ENCODE data around the gene RUVBL2.

Gene RUVBL2

DNA sequence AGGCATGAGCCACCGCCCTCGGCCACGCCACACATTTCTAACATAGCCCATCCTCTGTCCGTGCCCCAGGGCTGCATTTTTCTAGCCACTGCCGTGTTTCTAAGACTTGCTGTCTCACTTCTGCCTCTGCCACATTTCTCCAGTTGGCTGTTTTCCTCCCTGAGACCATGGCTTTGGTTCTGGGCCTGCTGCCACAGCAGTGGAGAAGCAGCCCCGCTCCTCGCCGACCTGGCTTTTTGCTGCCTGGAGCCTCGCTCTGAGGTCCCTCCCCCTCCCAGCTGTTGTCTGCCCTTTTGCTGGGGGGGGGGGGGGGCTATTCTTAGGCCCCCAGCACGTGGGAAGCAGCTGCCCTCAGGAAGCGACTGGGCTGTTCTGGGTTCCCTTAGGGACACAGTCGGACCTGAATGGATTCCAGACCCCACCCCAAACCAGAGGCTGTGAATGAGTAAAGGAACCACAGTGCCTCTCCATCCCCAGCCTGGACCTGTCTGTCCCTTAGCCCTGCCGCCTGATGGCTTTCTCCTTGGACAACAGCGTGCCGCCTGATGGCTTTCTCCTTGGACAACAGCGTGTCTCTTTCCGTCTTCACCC is 3.9 kb upstream of the RUVBL2 start:
- Histone ChIP-seq H3K36me3 (ENCODE audit: control insufficient read depth, insufficient read depth, low read length) (peaks cover 8% of the 10 kb centered on the region), H3K4me1 (ENCODE audit: control insufficient read depth, insufficient read depth, low read length) (peaks cover 17% of the 10 kb centered on the region), H3K4me3 (ENCODE audit: insufficient read depth, low read depth, low read length) (no peak overlapping the region), H3K9me3 (ENCODE audit: control insufficient read depth, low read length) (no peaks in the 10 kb centered on the region), H3K27ac (ENCODE audit: insufficient read depth, low read depth, low read length, poor library complexity, severe bottlenecking) (no peak overlapping the region), H3K27me3 (ENCODE audit: control insufficient read depth, insufficient read depth, low read length, poor library complexity, severe bottlenecking) (no peaks in the 10 kb centered on the region)
- WGBS, 2 experiments, result 89 to 91% methylated on average over 17 of the region's 17 CpGs

DNA sequence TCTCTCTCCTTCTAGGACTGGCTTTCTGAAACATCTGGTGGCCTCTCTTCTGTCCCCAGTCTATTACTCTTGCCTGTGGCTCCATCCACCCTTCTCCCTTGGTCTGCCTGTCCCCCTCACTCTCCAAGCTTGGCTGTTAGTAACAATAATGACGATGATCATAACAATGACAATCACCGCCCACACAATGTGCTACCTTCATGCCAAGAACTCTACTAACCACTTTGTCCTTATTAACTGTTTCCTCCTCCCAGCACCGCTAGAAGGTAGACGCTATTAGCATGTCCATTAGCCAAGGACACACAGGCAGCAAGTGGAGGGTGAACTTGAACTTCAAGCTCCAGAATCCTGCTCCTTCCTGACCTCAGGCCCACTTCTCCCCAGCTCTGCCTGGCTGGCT is 3.3 kb upstream of the RUVBL2 start:
- peaks cover 8% of the 10 kb centered on the region for H3K36me3 ChIP-seq (ENCODE audit: control insufficient read depth, insufficient read depth, low read length)
- no peaks in the 10 kb centered on the region for H3K9me3 ChIP-seq (ENCODE audit: control insufficient read depth, low read length)
- no peak overlapping the region for H3K4me3 ChIP-seq (ENCODE audit: insufficient read depth, low read depth, low read length)
- H3K27ac ChIP-seq (ENCODE audit: insufficient read depth, low read depth, low read length, poor library complexity, severe bottlenecking), result no peak overlapping the region
- no peaks in the 10 kb centered on the region for H3K27me3 ChIP-seq (ENCODE audit: control insufficient read depth, insufficient read depth, low read length, poor library complexity, severe bottlenecking)
- H3K4me1 ChIP-seq (ENCODE audit: control insufficient read depth, insufficient read depth, low read length), result peaks cover 17% of the 10 kb centered on the region
- WGBS, 2 experiments, result 85 to 90% methylated on average over 4 of the region's 4 CpGs

DNA sequence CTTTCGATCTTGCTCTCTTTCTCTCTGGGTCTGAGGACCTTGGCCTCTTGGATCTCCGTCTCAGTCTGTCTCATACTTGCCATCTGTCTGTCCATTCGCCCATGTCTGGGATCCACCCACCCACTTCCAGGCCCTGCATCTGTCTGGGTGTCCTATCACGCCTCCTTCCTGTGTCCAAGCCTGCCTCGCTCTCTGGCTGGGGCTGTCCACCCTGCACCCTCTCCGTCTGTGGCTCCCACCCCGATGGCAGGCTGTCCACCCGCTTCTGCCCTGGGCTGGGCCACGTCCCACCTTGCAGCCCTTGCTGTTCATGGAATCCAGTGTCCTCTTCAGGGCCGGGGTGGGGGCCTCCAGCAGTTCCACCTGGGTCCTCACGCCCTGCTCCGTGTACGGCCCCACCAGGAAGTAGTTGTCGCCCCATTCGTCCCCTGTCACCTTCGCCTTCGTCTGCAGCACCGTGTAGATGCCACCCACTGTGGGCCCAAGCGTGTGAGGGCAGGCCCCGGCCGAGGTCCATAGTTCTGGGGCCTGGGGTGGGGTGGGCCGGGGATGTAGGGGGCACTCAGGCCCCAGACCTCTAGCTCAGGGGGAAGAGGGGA is 2.6 kb upstream of the RUVBL2 start:
- H3K4me3 ChIP-seq (ENCODE audit: insufficient read depth, low read depth, low read length), result no peak overlapping the region
- H3K27ac ChIP-seq (ENCODE audit: insufficient read depth, low read depth, low read length, poor library complexity, severe bottlenecking), result no peak overlapping the region
- WGBS, 2 experiments, result 94% methylated on average over 22 of the region's 22 CpGs

DNA sequence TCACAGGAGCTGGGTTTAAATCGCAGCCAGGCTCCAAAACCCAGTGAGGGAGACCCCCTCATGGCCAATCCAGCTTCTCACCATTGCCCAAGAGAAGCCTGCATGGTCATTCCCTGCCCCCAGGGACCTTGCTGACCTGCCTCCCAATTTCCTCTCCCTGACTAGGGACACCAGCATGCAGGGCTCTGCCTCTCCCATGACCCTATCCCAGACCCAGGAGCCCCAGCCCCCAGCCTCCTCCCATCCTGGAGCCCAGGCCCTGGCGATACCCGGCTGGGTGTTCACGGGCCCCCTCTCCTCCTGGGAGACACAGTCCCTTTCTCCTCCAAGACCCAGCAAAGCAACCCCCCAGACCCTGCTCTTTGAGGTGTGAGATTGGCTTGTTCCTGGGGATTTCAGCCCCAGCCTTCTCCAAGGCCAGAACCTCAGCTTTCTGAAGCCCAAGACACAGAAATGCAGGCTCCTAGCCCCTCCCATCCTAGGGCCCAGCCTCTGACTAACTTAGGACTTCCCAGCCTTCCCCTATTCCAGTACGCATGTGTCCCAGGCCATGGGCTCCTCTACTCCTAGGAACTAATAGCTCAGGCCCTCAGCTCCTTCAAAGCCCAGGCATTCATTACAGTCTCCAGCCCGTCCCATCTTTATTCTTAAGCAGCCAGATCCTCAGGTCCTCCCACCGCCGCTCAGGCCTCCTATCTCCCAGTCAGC is 1.7 kb upstream of the RUVBL2 start:
- no peaks in the 10 kb centered on the region for H3K9me3 ChIP-seq (ENCODE audit: control insufficient read depth, low read length)
- peaks cover 17% of the 10 kb centered on the region for H3K4me1 ChIP-seq (ENCODE audit: control insufficient read depth, insufficient read depth, low read length)
- peak overlapping the region; percentile 73 for H3K4me3 ChIP-seq (ENCODE audit: insufficient read depth, low read depth, low read length)
- H3K36me3 ChIP-seq (ENCODE audit: control insufficient read depth, insufficient read depth, low read length), result peaks cover 8% of the 10 kb centered on the region
- peak overlapping the region; percentile 71 for H3K27ac ChIP-seq (ENCODE audit: insufficient read depth, low read depth, low read length, poor library complexity, severe bottlenecking)
- 42 to 43% methylated on average over 8 of the region's 8 CpGs for WGBS, 2 experiments
- no peaks in the 10 kb centered on the region for H3K27me3 ChIP-seq (ENCODE audit: control insufficient read depth, insufficient read depth, low read length, poor library complexity, severe bottlenecking)

More for the DNA sequence above, 2.6 kb upstream of the RUVBL2 start:
- Histone ChIP-seq H3K9me3 (ENCODE audit: control insufficient read depth, low read length) (no peaks in the 10 kb centered on the region), H3K27me3 (ENCODE audit: control insufficient read depth, insufficient read depth, low read length, poor library complexity, severe bottlenecking) (no peaks in the 10 kb centered on the region), H3K4me1 (ENCODE audit: control insufficient read depth, insufficient read depth, low read length) (peaks cover 17% of the 10 kb centered on the region), H3K36me3 (ENCODE audit: control insufficient read depth, insufficient read depth, low read length) (peaks cover 8% of the 10 kb centered on the region)

DNA sequence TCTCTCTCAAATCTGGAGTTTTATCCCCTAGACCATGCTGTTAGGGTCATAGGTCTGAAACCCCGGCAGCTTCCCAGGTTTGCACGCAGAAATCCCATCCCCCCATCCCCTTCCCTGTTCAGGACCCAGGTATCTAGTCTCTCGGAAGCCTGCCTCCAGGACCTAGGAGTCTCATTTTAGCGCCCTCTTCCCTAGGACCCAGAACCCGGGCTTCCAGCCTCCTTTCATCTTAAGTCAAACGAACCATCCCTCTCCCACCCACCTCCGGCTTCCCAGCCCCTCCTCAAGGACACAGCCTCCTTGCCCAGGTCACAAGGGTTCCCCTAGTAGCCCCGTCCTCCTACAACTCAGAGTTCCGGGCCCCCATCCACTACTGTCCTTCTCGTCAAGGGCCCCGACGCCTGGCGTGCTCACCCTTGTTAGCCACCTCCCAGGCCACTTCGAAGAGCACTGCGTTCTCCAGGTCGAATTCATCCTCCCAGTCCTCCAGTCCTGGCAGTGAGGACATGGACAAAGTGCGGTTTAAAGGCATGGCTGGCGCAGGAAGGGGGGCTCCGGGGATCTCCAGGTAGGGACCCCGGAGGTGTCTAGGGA is 1.0 kb upstream of the RUVBL2 start:
- H3K4me1 ChIP-seq (ENCODE audit: control insufficient read depth, insufficient read depth, low read length), result peaks cover 17% of the 10 kb centered on the region
- H3K27me3 ChIP-seq (ENCODE audit: control insufficient read depth, insufficient read depth, low read length, poor library complexity, severe bottlenecking), result no peaks in the 10 kb centered on the region
- H3K36me3 ChIP-seq (ENCODE audit: control insufficient read depth, insufficient read depth, low read length), result peaks cover 8% of the 10 kb centered on the region
- H3K4me3 ChIP-seq (ENCODE audit: insufficient read depth, low read depth, low read length), result peak overlapping the region; percentile 73
- peak overlapping the region; percentile 71 for H3K27ac ChIP-seq (ENCODE audit: insufficient read depth, low read depth, low read length, poor library complexity, severe bottlenecking)
- WGBS, 2 experiments, result 1% methylated on average over 20 of the region's 20 CpGs
- H3K9me3 ChIP-seq (ENCODE audit: control insufficient read depth, low read length), result no peaks in the 10 kb centered on the region

DNA sequence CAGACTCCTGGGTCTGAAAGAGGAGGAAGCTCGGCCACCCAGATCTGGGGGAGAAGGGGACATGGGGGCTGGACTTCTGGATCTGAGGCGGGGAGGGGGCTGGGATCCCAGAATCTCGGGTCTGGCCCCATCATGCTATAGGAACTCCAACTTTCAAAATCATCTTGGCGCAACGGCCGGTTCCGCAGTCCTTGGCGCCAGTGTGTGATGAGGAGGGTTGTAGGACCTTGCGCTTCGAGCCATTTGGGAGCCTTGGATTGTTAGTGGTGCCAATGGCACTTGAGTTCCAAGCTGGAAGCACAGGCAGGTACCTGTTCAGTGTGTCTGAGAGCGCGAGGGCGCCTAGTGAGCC is 324 bp downstream of the RUVBL2 start:
- Histone ChIP-seq H3K4me1 (ENCODE audit: control insufficient read depth, insufficient read depth, low read length) (peaks cover 17% of the 10 kb centered on the region), H3K27ac (ENCODE audit: insufficient read depth, low read depth, low read length, poor library complexity, severe bottlenecking) (no peak overlapping the region), H3K27me3 (ENCODE audit: control insufficient read depth, insufficient read depth, low read length, poor library complexity, severe bottlenecking) (no peaks in the 10 kb centered on the region), H3K9me3 (ENCODE audit: control insufficient read depth, low read length) (no peaks in the 10 kb centered on the region), H3K36me3 (ENCODE audit: control insufficient read depth, insufficient read depth, low read length) (no peaks in the 10 kb centered on the region), H3K4me3 (ENCODE audit: insufficient read depth, low read depth, low read length) (peak overlapping the region; percentile 73)
- 4% methylated on average over 13 of the region's 13 CpGs for WGBS, 2 experiments

DNA sequence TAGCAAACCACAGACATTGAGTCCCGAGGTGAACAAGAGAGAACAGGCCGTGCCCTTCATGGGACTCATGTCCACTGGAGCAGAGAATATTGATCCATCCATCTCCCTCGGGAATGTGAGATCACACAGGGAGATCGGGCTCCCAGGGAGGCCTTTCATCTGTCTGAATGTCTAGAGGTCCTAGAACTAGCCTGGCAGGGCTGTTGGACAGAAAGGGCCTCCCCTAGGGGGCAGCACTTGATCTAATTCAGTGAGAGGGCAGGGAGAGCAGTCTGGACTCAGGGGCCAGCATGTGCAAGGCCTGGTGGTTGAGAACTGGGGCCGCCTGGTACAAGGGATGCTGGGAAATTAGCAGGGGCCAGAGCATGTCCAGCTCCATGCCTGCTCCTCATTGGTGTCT is 4.3 kb downstream of the RUVBL2 start:
- no peaks in the 10 kb centered on the region for H3K36me3 ChIP-seq (ENCODE audit: control insufficient read depth, insufficient read depth, low read length)
- no peaks in the 10 kb centered on the region for H3K9me3 ChIP-seq (ENCODE audit: control insufficient read depth, low read length)
- WGBS, 2 experiments, result 86 to 88% methylated on average over 5 of the region's 5 CpGs
- peaks cover 7% of the 10 kb centered on the region for H3K4me1 ChIP-seq (ENCODE audit: control insufficient read depth, insufficient read depth, low read length)
- H3K27ac ChIP-seq (ENCODE audit: insufficient read depth, low read depth, low read length, poor library complexity, severe bottlenecking), result no peak overlapping the region
- no peaks in the 10 kb centered on the region for H3K27me3 ChIP-seq (ENCODE audit: control insufficient read depth, insufficient read depth, low read length, poor library complexity, severe bottlenecking)
- H3K4me3 ChIP-seq (ENCODE audit: insufficient read depth, low read depth, low read length), result no peak overlapping the region

DNA sequence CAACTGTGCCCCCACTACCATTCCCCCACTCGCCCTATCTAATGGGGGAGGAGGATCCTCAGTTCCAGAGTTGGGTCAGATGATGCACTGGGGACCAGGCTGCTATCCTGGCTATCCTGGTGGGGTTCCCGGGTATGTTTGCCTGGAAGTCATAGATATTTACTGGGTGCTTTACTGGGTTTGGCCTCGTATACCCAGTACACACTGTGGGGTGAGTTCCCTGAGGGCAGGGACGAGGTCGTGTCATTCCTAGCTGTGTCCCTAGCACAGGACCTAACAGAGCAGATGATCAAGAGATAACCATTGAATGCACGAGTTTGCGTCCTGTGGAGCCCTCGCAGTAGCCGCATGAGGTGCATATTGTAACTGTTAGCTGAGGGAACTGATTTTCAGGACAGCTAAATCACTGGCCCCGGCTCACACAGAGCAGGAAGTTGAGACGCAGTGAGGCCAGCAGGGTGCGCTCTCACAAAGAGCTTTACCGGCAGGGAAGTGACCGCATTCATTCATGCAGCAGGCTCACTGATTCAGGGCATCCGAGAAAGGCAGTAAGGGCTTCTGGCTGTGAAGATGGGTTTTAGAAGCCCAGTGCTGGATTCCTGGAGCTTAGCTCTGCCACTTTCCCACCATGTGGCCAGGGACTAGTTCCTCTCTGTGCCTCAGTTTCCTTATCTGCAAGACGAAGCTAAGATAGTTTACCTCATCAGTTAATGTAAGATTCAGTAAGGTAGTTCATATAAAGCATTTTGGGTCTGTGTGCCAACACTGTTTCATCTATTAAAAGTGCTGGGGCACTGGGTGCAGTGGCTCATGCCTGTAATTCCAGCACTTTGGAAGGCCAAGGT is 6.0 kb downstream of the RUVBL2 start:
- Histone ChIP-seq H3K9me3 (ENCODE audit: control insufficient read depth, low read length) (no peaks in the 10 kb centered on the region), H3K4me1 (ENCODE audit: control insufficient read depth, insufficient read depth, low read length) (peaks cover 1% of the 10 kb centered on the region), H3K27me3 (ENCODE audit: control insufficient read depth, insufficient read depth, low read length, poor library complexity, severe bottlenecking) (no peaks in the 10 kb centered on the region), H3K4me3 (ENCODE audit: insufficient read depth, low read depth, low read length) (no peak overlapping the region), H3K36me3 (ENCODE audit: control insufficient read depth, insufficient read depth, low read length) (peaks cover 7% of the 10 kb centered on the region), H3K27ac (ENCODE audit: insufficient read depth, low read depth, low read length, poor library complexity, severe bottlenecking) (no peak overlapping the region)
- WGBS, 2 experiments, result 46 to 48% methylated on average over 15 to 16 of the region's 16 CpGs

DNA sequence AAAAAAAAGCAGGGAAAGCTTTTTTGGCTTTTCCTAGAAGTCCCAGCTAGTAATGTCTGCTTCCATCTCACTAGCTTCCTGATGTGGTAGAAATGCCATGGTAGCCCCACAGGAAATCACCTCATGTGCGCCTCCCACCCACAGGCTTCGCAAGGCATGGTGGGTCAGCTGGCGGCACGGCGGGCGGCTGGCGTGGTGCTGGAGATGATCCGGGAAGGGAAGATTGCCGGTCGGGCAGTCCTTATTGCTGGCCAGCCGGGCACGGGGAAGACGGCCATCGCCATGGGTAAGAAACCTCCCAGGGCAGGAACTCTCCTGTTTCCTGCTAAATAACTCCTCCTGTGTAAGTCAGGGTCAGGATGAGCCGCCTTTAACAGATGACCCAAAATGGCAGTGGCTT is 10.4 kb downstream of the RUVBL2 start:
- Histone ChIP-seq H3K4me3 (ENCODE audit: insufficient read depth, low read depth, low read length) (no peak overlapping the region), H3K36me3 (ENCODE audit: control insufficient read depth, insufficient read depth, low read length) (peaks cover 21% of the 10 kb centered on the region), H3K27me3 (ENCODE audit: control insufficient read depth, insufficient read depth, low read length, poor library complexity, severe bottlenecking) (no peaks in the 10 kb centered on the region), H3K4me1 (ENCODE audit: control insufficient read depth, insufficient read depth, low read length) (no peaks in the 10 kb centered on the region), H3K27ac (ENCODE audit: insufficient read depth, low read depth, low read length, poor library complexity, severe bottlenecking) (no peak overlapping the region), H3K9me3 (ENCODE audit: control insufficient read depth, low read length) (no peaks in the 10 kb centered on the region)
- 96 to 98% methylated on average over 15 of the region's 15 CpGs for WGBS, 2 experiments

Measured in ectodermal cell (in vitro differentiated cells).